GM13976 (cell line): ENCODE results near the gene OR52I1.
A peak's percentile ranks its signal among the peaks of the same experiment; 100 is the strongest.

Source experiments
- DNase-seq: peaks from one replicate; pipeline ENCODE4 v3.0.0; 2012; ENCODE audit warnings: low spot score
- in situ Hi-C: fragments of 300-500 bp; cut with MboI; formaldehyde crosslinking; loops from one replicate; pipeline ENCODE4 v1.12.0; 2022; ENCODE audit warnings: low sequenced_read_pairs, mixed read lengths, inconsistent platforms; ENCODE audit not compliant: unreplicated experiment
- TF ChIP-seq, protein P1 (sequence below): IDR thresholded peaks from 2 replicates; pipeline ENCODE4 v1.5.1; 2012; ENCODE audit warnings: borderline replicate concordance, mild to moderate bottlenecking; ENCODE audit not compliant: insufficient read depth; ENCODE audit errors: extremely low read depth, missing control alignments, control extremely low read depth

OR52I1 gene

DNA sequence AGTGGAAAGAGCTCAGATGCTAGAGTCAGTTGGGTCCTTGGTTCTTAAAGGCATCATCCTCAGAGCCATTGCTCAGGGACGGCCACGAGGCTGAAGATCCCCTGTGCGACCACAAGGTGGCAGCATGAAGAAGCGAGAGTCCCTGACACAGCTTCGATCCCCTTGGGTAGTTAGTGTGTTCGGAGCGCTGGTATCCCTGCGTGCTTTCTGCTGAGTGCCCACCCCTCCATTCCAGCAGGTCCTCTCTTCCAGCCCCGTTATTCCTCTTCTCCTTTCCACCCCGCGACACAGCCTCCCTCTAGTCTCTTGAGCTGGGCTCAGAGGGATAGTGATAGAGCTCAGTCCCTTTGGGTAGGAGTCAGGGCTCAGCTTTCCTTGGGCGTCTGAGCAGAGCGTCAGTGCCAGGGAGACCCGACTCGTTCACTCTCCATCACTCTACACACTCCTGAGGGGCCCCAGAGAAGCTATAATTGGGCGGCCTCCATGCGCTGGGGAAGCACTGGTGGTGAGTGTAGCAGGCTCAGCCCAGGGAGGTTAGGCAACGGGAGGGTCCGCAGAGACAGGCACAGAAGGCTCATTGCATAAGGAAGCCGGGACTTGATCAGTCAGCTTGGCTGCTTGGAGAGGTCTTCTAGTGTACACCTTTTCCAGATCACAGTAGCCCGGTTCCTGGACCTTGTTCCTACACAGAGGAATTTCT lies 43.3 kb downstream of the OR52I1 start, which contains the start of gene OR51D1:
OR51D1 (plus strand) TSS at position 516 of the 700 bp plus-strand sequence. CDS start 2,314 bp downstream, outside the sequence.
- in situ Hi-C loops, result loop anchor here (25.0 kb wide), 1 partner anchor 750 kb away; the partner anchor contains the start of gene OR51M1
- peak; percentile 68 for DNase-seq
- TF ChIP-seq, protein P1, sequence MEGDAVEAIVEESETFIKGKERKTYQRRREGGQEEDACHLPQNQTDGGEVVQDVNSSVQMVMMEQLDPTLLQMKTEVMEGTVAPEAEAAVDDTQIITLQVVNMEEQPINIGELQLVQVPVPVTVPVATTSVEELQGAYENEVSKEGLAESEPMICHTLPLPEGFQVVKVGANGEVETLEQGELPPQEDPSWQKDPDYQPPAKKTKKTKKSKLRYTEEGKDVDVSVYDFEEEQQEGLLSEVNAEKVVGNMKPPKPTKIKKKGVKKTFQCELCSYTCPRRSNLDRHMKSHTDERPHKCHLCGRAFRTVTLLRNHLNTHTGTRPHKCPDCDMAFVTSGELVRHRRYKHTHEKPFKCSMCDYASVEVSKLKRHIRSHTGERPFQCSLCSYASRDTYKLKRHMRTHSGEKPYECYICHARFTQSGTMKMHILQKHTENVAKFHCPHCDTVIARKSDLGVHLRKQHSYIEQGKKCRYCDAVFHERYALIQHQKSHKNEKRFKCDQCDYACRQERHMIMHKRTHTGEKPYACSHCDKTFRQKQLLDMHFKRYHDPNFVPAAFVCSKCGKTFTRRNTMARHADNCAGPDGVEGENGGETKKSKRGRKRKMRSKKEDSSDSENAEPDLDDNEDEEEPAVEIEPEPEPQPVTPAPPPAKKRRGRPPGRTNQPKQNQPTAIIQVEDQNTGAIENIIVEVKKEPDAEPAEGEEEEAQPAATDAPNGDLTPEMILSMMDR, result peak; percentile 94

DNA sequence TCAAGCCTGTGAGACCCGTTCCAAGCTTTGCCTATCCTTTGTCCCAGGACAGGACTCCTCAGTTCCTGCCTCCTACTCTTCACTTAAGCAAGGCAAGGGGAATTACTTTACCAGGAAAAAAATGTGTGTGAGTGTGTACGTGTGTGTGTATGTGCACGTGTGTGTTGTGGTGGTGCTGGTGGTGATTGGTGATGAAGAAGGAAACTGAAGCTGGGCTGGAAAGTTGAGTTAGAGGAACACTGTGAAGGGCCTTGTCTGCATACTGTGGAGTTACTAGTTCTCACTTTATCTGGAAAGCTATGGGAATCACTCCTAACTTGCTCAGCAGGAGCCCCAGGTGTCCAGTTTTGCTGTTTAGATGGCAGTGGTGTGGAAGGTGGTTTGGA lies 43.8 kb downstream of the OR52I1 start:
- in situ Hi-C loops, result loop anchor here (25.0 kb wide), 1 partner anchor 750 kb away; the partner anchor contains the start of gene OR51M1
- TF ChIP-seq, protein P1, result no peak
- DNase-seq, result no peak

DNA sequence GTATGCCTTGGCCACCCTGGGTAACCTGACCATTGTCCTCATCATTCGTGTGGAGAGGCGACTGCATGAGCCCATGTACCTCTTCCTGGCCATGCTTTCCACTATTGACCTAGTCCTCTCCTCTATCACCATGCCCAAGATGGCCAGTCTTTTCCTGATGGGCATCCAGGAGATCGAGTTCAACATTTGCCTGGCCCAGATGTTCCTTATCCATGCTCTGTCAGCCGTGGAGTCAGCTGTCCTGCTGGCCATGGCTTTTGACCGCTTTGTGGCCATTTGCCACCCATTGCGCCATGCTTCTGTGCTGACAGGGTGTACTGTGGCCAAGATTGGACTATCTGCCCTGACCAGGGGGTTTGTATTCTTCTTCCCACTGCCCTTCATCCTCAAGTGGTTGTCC lies 46.1 kb downstream of the OR52I1 start:
- in situ Hi-C loops, result loop anchor here (10.0 to 25.0 kb wide), 2 partner anchors 365 to 747 kb away; partner anchors contain the start of gene OR51M1
- TF ChIP-seq, protein P1, result no peak
- DNase-seq, result no peak

DNA sequence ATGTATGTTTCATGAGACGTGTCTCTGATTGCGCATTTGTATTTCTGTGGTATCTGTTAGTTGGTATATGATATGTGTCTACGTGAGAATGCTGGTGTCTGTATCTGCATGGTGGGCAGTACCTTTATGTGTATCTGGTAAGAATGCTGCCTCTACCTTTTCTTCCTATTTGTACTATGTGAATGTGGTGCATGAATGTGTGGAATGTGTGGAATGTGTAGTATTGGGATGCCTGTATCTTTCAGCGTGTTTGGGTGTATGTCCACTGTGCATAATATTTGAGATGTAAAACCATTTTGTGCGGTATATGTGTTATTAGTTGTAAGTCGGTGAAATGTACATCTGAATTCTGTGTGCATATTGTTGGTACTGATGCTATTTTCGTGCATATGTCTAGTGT lies 47.7 kb downstream of the OR52I1 start:
- no peak for DNase-seq
- TF ChIP-seq, protein P1, result no peak
- in situ Hi-C loops, result loop anchor here (10.0 to 25.0 kb wide), 2 partner anchors 363 to 746 kb away; partner anchors contain the start of gene OR51M1

DNA sequence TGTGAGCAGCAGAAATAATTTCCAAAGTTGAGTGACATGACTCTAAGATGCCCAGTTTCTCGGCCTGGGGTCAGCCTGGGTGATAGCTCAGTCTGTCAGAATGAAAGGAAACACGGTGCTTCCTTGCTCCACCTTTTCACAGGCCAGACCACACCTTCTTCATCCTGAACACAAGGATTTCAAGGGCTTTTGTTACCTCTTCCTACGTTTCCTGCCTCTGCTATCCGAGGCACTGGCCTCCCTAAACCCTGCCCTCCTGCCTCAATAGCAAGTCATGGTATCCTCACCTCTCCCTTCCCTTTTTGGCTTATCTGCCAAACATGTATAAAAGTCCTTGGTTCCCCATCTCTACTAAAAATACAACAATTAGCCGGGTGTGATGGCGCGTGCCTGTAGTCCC lies 48.2 kb downstream of the OR52I1 start:
- no peak for DNase-seq
- TF ChIP-seq, protein P1, result no peak
- in situ Hi-C loops, result loop anchor here (10.0 to 25.0 kb wide), 2 partner anchors 363 to 745 kb away; partner anchors contain the start of gene OR51M1

DNA sequence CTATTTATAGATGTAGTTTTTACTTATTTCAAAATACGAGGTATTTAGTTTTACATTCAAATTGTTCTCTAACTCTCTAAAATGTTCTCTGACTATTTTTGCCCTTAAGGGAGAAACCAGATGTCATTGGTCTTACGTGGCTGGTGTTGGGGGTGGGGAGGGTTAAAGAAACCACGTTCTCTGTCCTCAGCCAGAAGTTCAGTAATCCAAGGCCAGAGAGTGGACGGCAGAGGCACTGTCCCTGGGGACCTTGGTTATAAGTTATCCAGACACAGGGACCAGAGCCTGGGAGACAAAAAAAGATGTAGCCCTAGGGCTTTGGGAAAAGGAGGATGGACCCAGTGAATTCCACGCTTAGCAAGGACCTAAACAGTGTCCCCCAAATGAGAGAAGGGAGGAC lies 49.2 kb downstream of the OR52I1 start:
- TF ChIP-seq, protein P1, result no peak
- DNase-seq, result no peak
- in situ Hi-C loops, result loop anchor here (10.0 to 25.0 kb wide), 2 partner anchors 362 to 744 kb away; partner anchors contain the start of gene OR51M1
